Measurements from ENCODE around the gene METTL15.

- TF ChIP-seq CTCF (IDR thresholded peaks at IDR 0.05) (no peak), POLR2A (IDR thresholded peaks at IDR 0.05) (no peak)
Measured at GRCh38 chr11:28243061-28243460, 134.9 kb downstream of the METTL15 start.
